ELR (cell line): ENCODE results near the gene CFDP1.

ENCODE experiments used
- DNase-seq: peaks from one replicate; pipeline ENCODE4 v3.0.0-alpha.2; 2015; ENCODE audit warnings: low read depth

CFDP1 gene

GRCh38 chr16:75250089-75250808 is 183.1 kb downstream of the CFDP1 start:
- peak; percentile 57 for DNase-seq

GRCh38 chr16:75249441-75249840 is 183.9 kb downstream of the CFDP1 start:
- no peak for DNase-seq

DNA sequence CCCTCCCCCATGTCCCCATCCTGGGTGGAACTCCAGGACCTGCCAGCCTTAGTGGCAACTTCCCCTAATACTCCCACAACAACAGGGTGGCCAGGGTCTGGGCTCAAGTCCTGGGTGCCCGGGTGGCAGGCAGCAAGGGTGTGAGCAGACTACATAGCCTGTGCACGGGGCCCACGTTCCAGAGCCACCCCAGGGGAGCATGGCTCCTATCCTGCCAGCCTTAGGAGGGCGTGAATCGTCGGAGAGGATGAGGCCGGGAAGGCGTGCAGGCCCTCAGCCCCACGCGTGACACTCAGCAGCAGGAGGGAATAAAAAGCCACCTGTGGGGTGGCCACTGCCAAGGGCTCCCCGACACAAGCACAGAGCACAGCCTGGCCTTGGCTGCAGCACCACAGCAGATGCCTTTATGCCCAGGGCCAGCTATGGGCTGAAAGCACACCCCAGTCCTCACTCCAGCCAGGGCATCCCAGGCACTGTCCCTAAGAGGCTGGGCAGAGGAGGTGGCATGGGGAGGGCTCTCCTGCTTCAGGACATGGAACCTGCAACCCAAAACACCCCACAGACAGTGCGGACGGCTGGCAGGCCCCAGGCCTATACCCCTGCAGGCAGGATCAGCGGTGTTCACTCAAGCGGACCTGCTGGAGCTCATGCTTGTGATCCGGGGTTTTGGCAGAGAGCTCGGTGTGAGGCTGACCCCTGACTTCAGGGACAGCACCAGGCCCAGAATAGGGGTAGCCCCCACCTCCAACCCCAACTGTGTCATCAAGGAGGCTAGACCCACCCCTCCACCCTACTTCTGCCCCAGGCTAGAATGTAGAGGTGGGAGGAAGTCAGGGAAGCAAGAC is 184.5 kb downstream of the CFDP1 start:
- no peak for DNase-seq

DNA sequence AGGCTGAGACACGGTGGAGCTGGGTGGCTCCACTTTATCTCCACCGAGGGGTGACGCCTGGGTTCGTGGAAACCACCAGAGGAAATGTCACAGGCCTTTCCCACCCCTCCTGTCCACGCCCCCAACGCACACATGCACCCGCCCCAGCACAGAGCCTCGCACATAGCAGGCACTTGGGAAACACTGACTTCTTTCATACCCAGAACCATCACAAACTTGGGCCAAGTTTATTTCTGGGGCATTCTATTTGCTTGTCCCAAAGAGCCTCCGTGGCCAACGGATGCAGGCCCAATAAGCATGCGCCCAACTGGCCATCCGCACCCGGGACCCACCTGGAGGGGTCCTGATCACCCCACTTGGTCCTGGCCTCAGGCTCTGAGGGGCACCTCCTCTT is 185.2 kb downstream of the CFDP1 start:
- no peak for DNase-seq

DNA sequence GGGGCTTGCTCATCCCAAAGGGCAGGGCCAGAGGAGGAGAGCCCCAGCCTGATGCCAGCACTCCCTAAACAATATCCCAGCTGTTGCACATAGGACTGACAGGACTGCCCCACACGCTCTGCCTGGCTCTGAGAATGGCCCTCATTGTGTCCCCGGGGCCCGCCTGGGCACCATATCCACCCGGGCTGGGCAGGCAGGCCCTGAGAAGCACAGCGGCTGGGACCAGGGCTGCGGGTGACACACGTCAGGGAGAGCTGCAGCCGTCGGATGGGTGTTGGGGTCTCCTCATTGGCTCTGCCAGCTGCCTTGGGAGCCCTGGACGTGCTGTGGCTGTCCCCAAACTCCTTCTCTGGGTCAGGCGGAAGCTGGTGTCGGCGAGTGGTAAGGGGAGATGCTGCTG is 186.1 kb downstream of the CFDP1 start:
- DNase-seq = no peak

- DNase-seq = peak; percentile 76
Observed at GRCh38 chr16:75246504-75247205, 186.6 kb downstream of the CFDP1 start.

GRCh38 chr16:75244844-75245758 is 188.2 kb downstream of the CFDP1 start:
- DNase-seq = peak; percentile 98

- peak; percentile 69 for DNase-seq
Observed at GRCh38 chr16:75244225-75244809, 189.0 kb downstream of the CFDP1 start.
